Stomach (tissue), 9 donors: ENCODE measurements around the gene WFDC1. TPM values are rescaled to one million over a fixed set of nuclear protein-coding genes. Genes with fewer than 3 reads are reported as not detected.

ENCODE experiments used
- DNase-seq, 2 donors: peaks; one replicate each; pipeline versions ENCODE4 v3.0.0 to v3.0.0-alpha.2; 2013 to 2019
- H3K27ac ChIP-seq, 5 donors: fragments of 200-600 bp in 4 of 5; sonication (generic) in 4 of 5; one replicate each; pipeline ENCODE4 v1.5.1; 2013 to 2019; ENCODE audit warnings: mild to moderate bottlenecking in 1 of 5, moderate library complexity in 1 of 5
- H3K27me3 ChIP-seq, 3 donors: fragments of 200-600 bp; sonication (generic); one replicate each; pipeline ENCODE4 v1.5.1; 2017 to 2019; ENCODE audit warnings: mixed run types in 1 of 3
- H3K36me3 ChIP-seq, 4 donors: fragments of 200-600 bp; sonication (generic); 1 replicate in 3 of 4; 2 replicates in 1 of 4; pipeline ENCODE4 v1.5.1; 2016 to 2019
- H3K4me1 ChIP-seq, 4 donors: fragments of 200-600 bp; sonication (generic); one replicate each; pipeline ENCODE4 v1.5.1; 2016 to 2019
- H3K4me3 ChIP-seq, 4 donors: fragments of 200-600 bp; sonication (generic) in 3 of 4; one replicate each; pipeline ENCODE4 v1.5.1; 2016 to 2019; ENCODE audit warnings: mild to moderate bottlenecking in 1 of 4
- H3K9me3 ChIP-seq, 4 donors: fragments of 200-600 bp; sonication (generic); one replicate each; pipeline ENCODE4 v1.5.1; 2016 to 2019
- CTCF ChIP-seq, 7 experiments: fragments of 450-650 bp in 4 of 7; fragments of 200-600 bp in 3 of 7; sonication (generic) in 3 of 7; IDR thresholded peaks; one replicate each; pipeline ENCODE4 v1.5.1; 2016 to 2019; ENCODE audit warnings: antibody characterized with exemption in 7 of 7, control low read depth in 2 of 7, mild to moderate bottlenecking in 1 of 7
- EP300 ChIP-seq: sonication (generic); formaldehyde crosslinking; IDR thresholded peaks from one replicate; pipeline ENCODE4 v1.6.1; 2017; ENCODE audit warnings: antibody characterized with exemption
- POLR2A ChIP-seq, 4 donors: fragments of 450-650 bp; IDR thresholded peaks; one replicate each; pipeline ENCODE4 v1.6.1; 2016; ENCODE audit warnings: antibody characterized with exemption in 4 of 4, control low read depth in 2 of 4, mild to moderate bottlenecking in 1 of 4, moderate library complexity in 1 of 4
- POLR2AphosphoS5 ChIP-seq, 3 donors: sonication (generic); formaldehyde crosslinking; IDR thresholded peaks; one replicate each; pipeline ENCODE4 v1.6.1; 2016; ENCODE audit warnings: antibody characterized with exemption in 3 of 3
- WGBS, 5 donors: extraction: QIAGEN DNeasy Blood & Tissue Kit in 3 of 5; methylation state at CpG; one replicate each; pipeline versions ENCODE4 v1.1.5 to v1.1.7; 2013 to 2018; 5-methylcytosine and 5-hydroxymethylcytosine counted together
- intact Hi-C: fragments of 100-400 bp; cut with DNase I; formaldehyde crosslinking; loops from one replicate; pipeline ENCODE4 v1.15.1; 2023; ENCODE audit warnings: low total_unique reads
- polyA plus RNA-seq, 3 donors: library from polyadenylated mRNA; stranded (reverse); fragments of 200-250 nt; gene quantifications; one replicate each; pipeline ENCODE4 v1.2.3, GENCODE V29; 2013
- total RNA-seq, 5 donors: library from RNA; depleted of rRNA; stranded (reverse); fragments of >200 nt; gene quantifications; one replicate each; pipeline versions ENCODE4 v1.1.0 to v1.2.3, GENCODE V29; 2014 to 2016
- donor health status: healthy with polysubstance abuse.
- donor health status: Bipolar disorder and iron deficiency.
- donor health status: healthy.

The WFDC1 gene
- total and polyA plus RNA-seq, 8 donors = 10.7 to 64.3 (median 14.2) TPM; not detected in 1

GRCh38 chr16:84262939-84263338 lies 31.7 kb upstream of the WFDC1 start:
- no peak for DNase-seq
- intact Hi-C loops = no loop called here
- Histone ChIP-seq H3K9me3 (no peaks in the 10 kb centered on the region), H3K27me3 (peaks cover 0 to 25% (median 0%) of the 10 kb centered on the region in 3 donors), H3K27ac (no peak overlapping the region), H3K4me1 (no peaks in the 10 kb centered on the region), H3K4me3 (no peak overlapping the region), H3K36me3 (no peaks in the 10 kb centered on the region)
- no peak for TF ChIP-seq POLR2AphosphoS5 (IDR thresholded peaks at IDR 0.05)
- no peak for TF ChIP-seq EP300
- TF ChIP-seq POLR2A (IDR thresholded peaks at IDR 0.05) = no peak
- no peak for TF ChIP-seq CTCF (IDR thresholded peaks at IDR 0.05)
- 65 to 100% (median 92%) methylated on average over 3 of the region's 3 CpGs for WGBS, 5 donors

- Histone ChIP-seq H3K9me3 (no peaks in the 10 kb centered on the region), H3K4me3 (no peak overlapping the region), H3K36me3 (no peaks in the 10 kb centered on the region), H3K4me1 (no peaks in the 10 kb centered on the region), H3K27me3 (peaks cover 0 to 3% (median 0%) of the 10 kb centered on the region in 3 donors), H3K27ac (no peak overlapping the region)
- WGBS, 5 donors = 25 to 49% (median 35%) methylated on average over 4 of the region's 4 CpGs; no CpG with 5 or more reads in 1 of the 5 donors
- TF ChIP-seq CTCF (IDR thresholded peaks at IDR 0.05) (no peak), EP300 (no peak), POLR2AphosphoS5 (IDR thresholded peaks at IDR 0.05) (no peak), POLR2A (IDR thresholded peaks at IDR 0.05) (no peak)
- intact Hi-C loops = no loop called here
- peak in 1 of 2 donors; percentile 74 for DNase-seq
Observed at GRCh38 chr16:84266451-84266850, 28.2 kb upstream of the WFDC1 start.

- no peaks in the 10 kb centered on the region for H3K36me3 ChIP-seq
- H3K4me3 ChIP-seq = no peak overlapping the region
- no peaks in the 10 kb centered on the region for H3K4me1 ChIP-seq
- WGBS, 5 donors = 71 to 81% (median 75%) methylated on average over 4 of the region's 4 CpGs
- H3K27ac ChIP-seq = no peak overlapping the region
- no peaks in the 10 kb centered on the region for H3K9me3 ChIP-seq
- H3K27me3 ChIP-seq = peaks cover 0 to 3% (median 0%) of the 10 kb centered on the region in 3 donors
- TF ChIP-seq EP300 (no peak), POLR2A (IDR thresholded peaks at IDR 0.05) (no peak), CTCF (IDR thresholded peaks at IDR 0.05) (no peak), POLR2AphosphoS5 (IDR thresholded peaks at IDR 0.05) (no peak)
- no peak for DNase-seq
- intact Hi-C loops = no loop called here
Observed at GRCh38 chr16:84267380-84267779, 27.3 kb upstream of the WFDC1 start.

- H3K27me3 ChIP-seq = peaks cover 0 to 3% (median 0%) of the 10 kb centered on the region in 3 donors
- DNase-seq = no peak
- intact Hi-C loops = no loop called here
- no peak overlapping the region for H3K4me3 ChIP-seq
- H3K4me1 ChIP-seq = no peaks in the 10 kb centered on the region
- 45 to 59% (median 49%) methylated on average over 18 of the region's 18 CpGs for WGBS, 5 donors
- H3K9me3 ChIP-seq = no peaks in the 10 kb centered on the region
- TF ChIP-seq CTCF (IDR thresholded peaks at IDR 0.05) (no peak), POLR2AphosphoS5 (IDR thresholded peaks at IDR 0.05) (no peak), EP300 (no peak), POLR2A (IDR thresholded peaks at IDR 0.05) (no peak)
- no peak overlapping the region for H3K27ac ChIP-seq
- no peaks in the 10 kb centered on the region for H3K36me3 ChIP-seq
Observed at GRCh38 chr16:84268291-84269040, 26.2 kb upstream of the WFDC1 start.
